ENCODE results near the gene ZSCAN1.
A peak's percentile ranks its signal among the peaks of the same experiment; 100 is the strongest.

Gene ZSCAN1

GRCh38 chr19:58038688-58039204 lies 4.9 kb downstream of the ZSCAN1 start:
- DNase-seq (ENCODE audit: low read depth in 2 of 3, low spot score in 2 of 3), result no peak

- no peak for DNase-seq (ENCODE audit: low read depth in 2 of 3, low spot score in 2 of 3)
These were observed 7.1 kb downstream of the ZSCAN1 start for GRCh38 chr19:58040751-58041525.

GRCh38 chr19:58042495-58043340 lies 8.9 kb downstream of the ZSCAN1 start:
- DNase-seq (ENCODE audit: low read depth in 2 of 3, low spot score in 2 of 3), result no peak

- no peak for DNase-seq (ENCODE audit: low read depth in 2 of 3, low spot score in 2 of 3)
These were observed 10.6 kb downstream of the ZSCAN1 start for GRCh38 chr19:58044391-58044790.

GRCh38 chr19:58044886-58045285 lies 11.1 kb downstream of the ZSCAN1 start:
- no peak for DNase-seq (ENCODE audit: low read depth in 2 of 3, low spot score in 2 of 3)

GRCh38 chr19:58045411-58046050 lies 11.7 kb downstream of the ZSCAN1 start:
- DNase-seq (ENCODE audit: low read depth in 2 of 3, low spot score in 2 of 3), result no peak

GRCh38 chr19:58046856-58047255 lies 13.0 kb downstream of the ZSCAN1 start:
- DNase-seq (ENCODE audit: low read depth in 2 of 3, low spot score in 2 of 3), result no peak

GRCh38 chr19:58047672-58048071 lies 13.8 kb downstream of the ZSCAN1 start:
- no peak for DNase-seq (ENCODE audit: low read depth in 2 of 3, low spot score in 2 of 3)

- DNase-seq (ENCODE audit: low read depth in 2 of 3, low spot score in 2 of 3), result no peak
These were observed 18.4 kb downstream of the ZSCAN1 start for GRCh38 chr19:58052256-58052655.

GRCh38 chr19:58053480-58054156 lies 19.8 kb downstream of the ZSCAN1 start:
- DNase-seq (ENCODE audit: low read depth in 2 of 3, low spot score in 2 of 3), result no peak

- no peak for DNase-seq (ENCODE audit: low read depth in 2 of 3, low spot score in 2 of 3)
These were observed 21.4 kb downstream of the ZSCAN1 start for GRCh38 chr19:58054901-58055874.

GRCh38 chr19:58056261-58056660 lies 22.4 kb downstream of the ZSCAN1 start:
- no peak for DNase-seq (ENCODE audit: low read depth in 2 of 3, low spot score in 2 of 3)

- DNase-seq (ENCODE audit: low read depth in 2 of 3, low spot score in 2 of 3), result no peak
These were observed 23.0 kb downstream of the ZSCAN1 start for GRCh38 chr19:58056861-58057260.

- DNase-seq (ENCODE audit: low read depth in 2 of 3, low spot score in 2 of 3), result no peak
These were observed 24.6 kb downstream of the ZSCAN1 start for GRCh38 chr19:58058467-58058866.

GRCh38 chr19:58059003-58059670 lies 25.3 kb downstream of the ZSCAN1 start, which contains the start of gene ZNF135:
Gene ZNF135 (plus strand): TSS chr19:58059282. CDS start chr19:58060003, 721 bp downstream.
- DNase-seq (ENCODE audit: low read depth in 2 of 3, low spot score in 2 of 3), result peak; percentile 6 to 22 (median 9)

- peak in 1 of 3 experiments; percentile 1 for DNase-seq (ENCODE audit: low read depth in 2 of 3, low spot score in 2 of 3)
These were observed 25.9 kb downstream of the ZSCAN1 start for GRCh38 chr19:58059671-58060078.

- DNase-seq (ENCODE audit: low read depth in 2 of 3, low spot score in 2 of 3), result no peak
These were observed 26.4 kb downstream of the ZSCAN1 start for GRCh38 chr19:58060231-58060630.

GRCh38 chr19:58063712-58064111 lies 29.9 kb downstream of the ZSCAN1 start:
- DNase-seq (ENCODE audit: low read depth in 2 of 3, low spot score in 2 of 3), result no peak

All from activated CD8-positive, alpha-beta memory T cell treated with anti-CD3 and anti-CD28 coated beads for 48 hours (primary cell).